ENCODE measurements around the gene SKP1.
A peak's percentile ranks its signal among the peaks of the same experiment; 100 is the strongest.

SKP1 gene

GRCh38 chr5:134145041-134145757 is 31.6 kb downstream of the SKP1 start:
- DNase-seq (ENCODE audit: insufficient read length, low spot score): no peak
- no peak for FAIRE-seq

GRCh38 chr5:134143944-134144941 is 32.5 kb downstream of the SKP1 start:
- no peak for DNase-seq (ENCODE audit: insufficient read length, low spot score)
- FAIRE-seq: no peak

GRCh38 chr5:134143431-134143830 is 33.3 kb downstream of the SKP1 start:
- no peak for FAIRE-seq
- no peak for DNase-seq (ENCODE audit: insufficient read length, low spot score)

DNA sequence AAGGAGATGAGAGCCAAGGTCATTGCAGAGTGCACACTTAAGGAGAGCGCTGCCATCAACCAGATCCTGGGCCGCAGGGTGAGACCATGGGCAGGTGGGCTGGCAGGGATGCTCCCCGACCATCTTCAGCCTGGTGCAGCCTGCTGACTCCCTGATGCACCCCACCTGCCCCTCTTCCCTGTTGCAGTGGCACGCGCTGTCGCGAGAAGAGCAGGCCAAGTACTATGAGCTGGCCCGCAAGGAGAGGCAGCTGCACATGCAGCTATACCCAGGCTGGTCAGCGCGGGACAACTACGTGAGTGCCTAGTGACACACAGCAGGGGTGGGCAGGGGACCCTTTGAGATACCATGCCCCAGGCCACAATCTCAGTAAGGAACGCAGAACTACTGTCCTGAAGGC is 33.9 kb downstream of the SKP1 start:
- no peak for FAIRE-seq
- DNase-seq (ENCODE audit: insufficient read length, low spot score): no peak

DNA sequence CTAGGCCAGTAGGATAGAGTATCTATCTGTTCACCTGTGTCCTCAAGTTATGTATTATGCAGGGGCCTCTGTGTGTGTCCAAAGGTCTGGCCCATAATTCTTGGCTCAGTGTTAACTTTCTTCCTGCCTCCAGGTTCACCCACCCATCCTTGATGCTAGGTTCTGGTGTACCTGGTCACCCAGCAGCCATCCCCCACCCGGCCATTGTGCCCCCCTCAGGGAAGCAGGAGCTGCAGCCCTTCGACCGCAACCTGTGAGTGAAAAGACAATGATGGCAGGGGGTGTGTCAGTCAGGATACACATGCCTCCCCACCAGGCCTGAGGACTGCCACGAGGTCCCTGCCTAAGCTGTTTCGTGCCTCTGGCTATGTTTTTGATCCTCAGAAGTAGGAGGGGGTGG is 34.7 kb downstream of the SKP1 start:
- FAIRE-seq (no peak), DNase-seq (ENCODE audit: insufficient read length, low spot score) (no peak)

GRCh38 chr5:134141331-134142050 is 35.3 kb downstream of the SKP1 start:
- FAIRE-seq (no peak), DNase-seq (ENCODE audit: insufficient read length, low spot score) (no peak)

DNA sequence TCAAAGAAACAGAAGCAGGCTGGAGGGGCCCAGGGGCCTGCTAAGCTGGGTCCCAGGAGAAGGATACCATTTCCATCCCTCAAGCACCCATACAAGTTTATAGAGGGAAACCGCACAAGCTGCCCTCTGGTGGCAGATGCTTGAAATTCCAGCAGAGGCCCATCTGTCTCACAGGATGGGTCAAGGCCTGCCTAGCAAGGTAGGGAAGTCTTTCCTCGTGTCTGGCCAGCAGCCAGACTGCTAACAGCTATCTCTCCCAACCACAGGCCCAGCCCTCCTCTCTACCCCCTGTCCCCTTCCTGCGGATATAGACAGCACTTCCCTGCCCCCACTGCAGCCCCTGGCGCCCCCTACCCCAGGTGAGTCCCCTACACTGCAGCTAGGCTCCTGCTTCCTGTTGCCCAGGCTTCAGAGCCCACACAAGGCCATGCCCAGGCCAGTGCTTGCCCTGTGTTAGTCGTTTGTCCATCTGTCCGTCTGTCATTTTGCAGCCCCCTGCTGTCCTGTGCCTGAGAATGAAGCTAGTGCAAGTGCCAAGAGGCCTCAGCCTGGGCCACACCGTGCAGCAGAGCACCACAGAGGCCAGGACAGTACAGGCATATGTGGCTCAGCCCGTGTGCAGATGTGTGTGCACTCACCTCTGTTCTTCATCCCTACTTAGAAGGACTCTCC is 36.1 kb downstream of the SKP1 start:
- peak; percentile 94 for FAIRE-seq
- no peak for DNase-seq (ENCODE audit: insufficient read length, low spot score)

DNA sequence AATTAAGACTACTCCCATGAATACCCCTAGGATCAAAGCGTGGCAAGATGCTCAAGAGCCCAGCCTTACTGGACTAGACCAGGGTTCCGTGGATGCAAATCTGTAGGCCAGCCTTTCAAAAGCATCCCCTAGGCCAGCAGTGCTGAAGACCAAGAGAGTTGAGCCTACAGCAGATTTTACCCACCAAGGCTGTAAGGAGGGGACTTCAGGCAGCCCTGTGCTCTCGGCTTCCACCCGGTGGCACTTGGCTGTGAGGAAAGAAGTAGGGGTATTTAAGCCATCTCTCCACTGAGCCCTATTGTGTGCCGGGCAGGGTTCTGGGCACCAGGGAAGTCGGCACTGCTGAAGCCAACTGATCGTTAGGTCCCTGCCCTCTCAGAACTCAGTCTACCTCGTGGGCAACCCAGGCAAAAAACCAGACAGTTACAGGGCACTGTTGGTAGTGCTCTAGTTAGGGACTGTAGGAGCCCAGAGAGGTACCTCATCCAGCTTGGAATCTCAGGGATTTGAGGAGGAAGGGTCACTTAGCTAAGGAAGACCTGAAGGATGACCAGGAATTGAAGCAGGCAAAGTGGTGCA is 36.8 kb downstream of the SKP1 start:
- DNase-seq (ENCODE audit: insufficient read length, low spot score) (no peak), FAIRE-seq (no peak)

DNA sequence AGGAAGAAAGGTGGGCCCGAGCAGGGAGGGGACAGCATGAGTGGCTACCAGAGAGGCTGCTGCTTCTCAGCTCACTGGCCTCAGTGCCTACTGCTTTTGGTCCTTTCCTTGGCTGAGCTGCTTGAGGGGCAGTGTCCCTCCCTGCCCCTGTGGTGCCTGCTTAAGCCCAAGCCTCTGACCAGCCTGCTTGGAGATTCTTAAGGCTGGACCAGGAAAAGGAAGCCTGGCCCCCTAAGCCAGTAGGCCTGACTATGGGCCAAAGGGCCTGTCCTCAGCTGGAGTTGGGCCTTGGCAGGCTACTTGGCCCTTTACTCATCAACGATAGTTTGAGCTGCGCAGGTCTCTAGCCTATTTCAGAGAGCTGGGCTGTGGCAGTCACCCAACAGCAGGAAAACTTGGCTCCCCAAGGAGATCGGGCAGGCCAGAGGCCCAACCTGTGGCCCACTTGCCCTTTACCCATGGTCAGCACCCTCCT is 37.3 kb downstream of the SKP1 start:
- DNase-seq (ENCODE audit: insufficient read length, low spot score) (no peak), FAIRE-seq (no peak)

GRCh38 chr5:134138416-134139376 is 38.1 kb downstream of the SKP1 start:
- FAIRE-seq: peak; percentile 96
- DNase-seq (ENCODE audit: insufficient read length, low spot score): peak; percentile 46

- DNase-seq (ENCODE audit: insufficient read length, low spot score) (no peak), FAIRE-seq (no peak)
Measured at GRCh38 chr5:134136771-134137170, 40.0 kb downstream of the SKP1 start.

GRCh38 chr5:134136221-134136631 is 40.5 kb downstream of the SKP1 start:
- DNase-seq (ENCODE audit: insufficient read length, low spot score) (no peak), FAIRE-seq (no peak)

DNA sequence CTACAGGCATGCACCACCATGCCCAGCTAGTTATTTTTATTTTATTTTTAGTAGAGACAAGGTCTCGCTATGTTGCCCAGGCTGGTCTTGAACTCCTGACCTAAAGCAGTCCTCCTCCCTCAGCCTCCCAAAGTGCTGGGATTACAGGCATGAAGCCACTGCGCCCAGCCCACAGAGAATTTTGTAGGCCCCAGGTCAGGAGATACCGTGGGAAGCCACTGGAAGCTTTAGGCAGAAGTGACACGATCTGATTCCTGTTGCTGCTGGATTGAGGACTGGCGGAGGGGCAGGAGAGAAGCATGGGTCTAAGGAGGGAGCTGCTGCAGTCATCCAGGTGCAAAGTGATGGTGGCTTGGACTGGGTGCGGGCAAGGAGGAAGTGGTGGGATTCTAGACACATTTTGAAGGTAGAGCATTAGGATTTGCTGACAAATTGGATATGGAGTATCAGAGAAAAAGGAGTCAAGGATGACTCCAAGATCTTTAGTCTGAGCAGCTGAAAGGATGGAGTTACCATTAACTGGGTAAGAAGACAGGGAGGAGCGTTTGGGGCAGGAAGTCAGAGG is 41.6 kb downstream of the SKP1 start:
- FAIRE-seq (no peak), DNase-seq (ENCODE audit: insufficient read length, low spot score) (no peak)

GRCh38 chr5:134133995-134134541 is 42.7 kb downstream of the SKP1 start:
- FAIRE-seq (no peak), DNase-seq (ENCODE audit: insufficient read length, low spot score) (no peak)

- no peak for FAIRE-seq
Measured at GRCh38 chr5:134133188-134133994, 43.4 kb downstream of the SKP1 start.

GRCh38 chr5:134132372-134133187 is 44.2 kb downstream of the SKP1 start:
- FAIRE-seq: peak; percentile 42
- DNase-seq (ENCODE audit: insufficient read length, low spot score): no peak

More at GRCh38 chr5:134133188-134133994, 43.4 kb downstream of the SKP1 start:
- DNase-seq (ENCODE audit: insufficient read length, low spot score): no peak

Measured in GM19239 (cell line).